CD4-positive, alpha-beta memory T cell (primary cell): ENCODE data around the gene C4A. TPM values are rescaled to one million over a fixed set of nuclear protein-coding genes. Genes with fewer than 3 reads are reported as not detected.
A peak's percentile ranks its signal among the peaks of the same experiment; 100 is the strongest.
"Not testable (repeated sequence)": the region's sequence is repeated elsewhere in the genome, so short reads cannot be mapped to it uniquely, and the experiment has no call there.

Experiments
- CTCF ChIA-PET: fragments of 350-600 bp; sonication (Branson Sonifier 250); formaldehyde crosslinking; loops from one replicate; lab custom pipeline; 2021; ENCODE audit warnings: inconsistent platforms; ENCODE audit not compliant: partially characterized antibody; lab: Charles Lee
- POLR2A ChIA-PET: fragments of 350-600 bp; sonication (Branson Sonifier 250); formaldehyde crosslinking; loops from one replicate; lab custom pipeline; 2021; ENCODE audit not compliant: partially characterized antibody; lab: Charles Lee
- DNase-seq, 5 donors: peaks; one replicate each; pipeline versions ENCODE4 v3.0.0 to v3.0.0-alpha.2; 2020 to 2022; ENCODE audit warnings: mixed read lengths in 1 of 5
- H3K27ac ChIP-seq: one replicate; pipeline ENCODE4 v1.7.0; 2013; ENCODE audit warnings: low read depth, low read length
- H3K27me3 ChIP-seq: 2 replicates; pipeline ENCODE4 v1.7.0; 2013; ENCODE audit warnings: mild to moderate bottlenecking, low read length, moderate library complexity; ENCODE audit not compliant: insufficient read depth
- H3K36me3 ChIP-seq: 2 replicates; pipeline ENCODE4 v1.7.0; 2013; ENCODE audit warnings: mild to moderate bottlenecking, low read length, moderate library complexity; ENCODE audit not compliant: insufficient read depth
- H3K4me1 ChIP-seq: 2 replicates; pipeline ENCODE4 v1.7.0; 2013; ENCODE audit warnings: mild to moderate bottlenecking, low read length, moderate library complexity; ENCODE audit not compliant: insufficient read depth
- H3K4me3 ChIP-seq, 2 donors: one replicate each; pipeline ENCODE4 v1.7.0; 2013; ENCODE audit warnings: low read length in 2 of 2, mild to moderate bottlenecking in 1 of 2
- H3K9me3 ChIP-seq, 2 donors: one replicate each; pipeline ENCODE4 v1.7.0; 2013; ENCODE audit warnings: low read length in 2 of 2, control low read depth in 1 of 2; ENCODE audit not compliant: control insufficient read depth in 1 of 2
- H3K27ac Mint-ChIP-seq, 7 donors: one replicate each; pipeline ENCODE4 v1.8.0; 2020 to 2021; ENCODE audit warnings: mixed read lengths in 7 of 7, mild to moderate bottlenecking in 6 of 7, inconsistent platforms in 3 of 7, moderate library complexity in 3 of 7
- H3K27me3 Mint-ChIP-seq, 2 donors: one replicate each; pipeline ENCODE4 v1.8.0; 2020 to 2021; ENCODE audit warnings: mixed read lengths in 2 of 2
- H3K36me3 Mint-ChIP-seq, 2 donors: one replicate each; pipeline ENCODE4 v1.8.0; 2020 to 2021; ENCODE audit warnings: mixed read lengths in 2 of 2, inconsistent platforms in 1 of 2, mild to moderate bottlenecking in 1 of 2
- H3K4me1 Mint-ChIP-seq, 4 donors: one replicate each; pipeline ENCODE4 v1.8.0; 2020 to 2021; ENCODE audit warnings: mixed read lengths in 4 of 4, mild to moderate bottlenecking in 1 of 4
- H3K4me3 Mint-ChIP-seq, 8 donors: one replicate each; pipeline ENCODE4 v1.8.0; 2020 to 2021; ENCODE audit warnings: mixed read lengths in 8 of 8, mild to moderate bottlenecking in 7 of 8, moderate library complexity in 6 of 8, inconsistent platforms in 3 of 8
- H3K9me3 Mint-ChIP-seq, 8 donors: one replicate each; pipeline ENCODE4 v1.8.0; 2020 to 2021; ENCODE audit warnings: mixed read lengths in 8 of 8, mild to moderate bottlenecking in 5 of 8, inconsistent platforms in 3 of 8, moderate library complexity in 1 of 8
- intact Hi-C: fragments of 100-400 bp; cut with micrococcal nuclease; formaldehyde crosslinking; loops from one replicate; pipeline ENCODE4 v1.15.1; 2023
- polyA plus RNA-seq, 2 donors: library from polyadenylated mRNA; unstranded; fragments of 300-500 nt; fragmentation: Illumina TruSeq; gene quantifications; one replicate each; pipeline ENCODE4 v1.2.3, GENCODE V29; 2021
- total RNA-seq, 2 experiments: library from RNA; stranded (reverse); gene quantifications; one replicate each; pipeline ENCODE4 v1.2.3, GENCODE V29; 2021

C4A gene
- total and polyA plus RNA-seq, 4 experiments from 2014 or later: 0.17 to 9.8 (median 6.7) TPM; not detected in 1

- H3K4me1 Mint-ChIP-seq, H3K9me3 Mint-ChIP-seq, DNase-seq, H3K27me3 Mint-ChIP-seq, H3K4me3 Mint-ChIP-seq, H3K36me3 ChIP-seq, H3K27ac Mint-ChIP-seq, H3K27ac ChIP-seq, H3K4me3 ChIP-seq, intact Hi-C loops, H3K27me3 ChIP-seq, CTCF ChIA-PET, POLR2A ChIA-PET, H3K4me1 ChIP-seq, H3K36me3 Mint-ChIP-seq, H3K9me3 ChIP-seq: not testable (repeated sequence)
Observed at GRCh38 chr6:31996385-31996784, 14.5 kb downstream of the C4A start.

- H3K4me1 ChIP-seq, H3K27ac Mint-ChIP-seq, DNase-seq, CTCF ChIA-PET, H3K4me3 ChIP-seq, POLR2A ChIA-PET, H3K36me3 ChIP-seq, H3K36me3 Mint-ChIP-seq, H3K27ac ChIP-seq, H3K9me3 Mint-ChIP-seq, H3K27me3 Mint-ChIP-seq, H3K4me3 Mint-ChIP-seq, H3K9me3 ChIP-seq, H3K27me3 ChIP-seq, intact Hi-C loops: not testable (repeated sequence)
- H3K4me1 Mint-ChIP-seq: peaks cover 6 to 12% (median 8%) of the 10 kb centered on the region in 4 donors
Observed at GRCh38 chr6:32002546-32003268, 20.9 kb downstream of the C4A start.

DNA sequence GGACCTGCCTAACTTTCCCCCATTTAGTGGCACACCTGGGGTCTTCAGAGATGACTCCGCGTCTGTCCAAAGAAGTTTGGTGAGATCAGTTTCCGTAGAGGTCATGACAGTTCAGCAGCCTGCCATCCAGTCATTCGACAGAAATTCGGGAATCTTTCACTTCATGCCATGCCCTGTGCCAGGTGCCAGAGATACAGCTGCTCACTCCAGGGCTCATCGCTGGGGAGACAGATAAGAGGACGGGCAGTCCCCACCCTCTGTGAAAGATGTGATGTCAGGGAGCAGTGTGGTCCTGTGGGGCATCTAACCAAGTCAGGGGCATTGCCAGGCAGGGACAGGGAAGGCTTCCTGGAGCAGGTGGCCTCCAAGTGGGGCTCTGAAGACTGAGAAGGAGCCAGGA, 21.4 kb downstream of the C4A start:
- H3K9me3 Mint-ChIP-seq, H3K4me1 ChIP-seq, H3K36me3 ChIP-seq, POLR2A ChIA-PET, H3K27me3 ChIP-seq, DNase-seq, intact Hi-C loops, H3K36me3 Mint-ChIP-seq, H3K4me3 ChIP-seq, H3K27me3 Mint-ChIP-seq, H3K9me3 ChIP-seq, H3K4me3 Mint-ChIP-seq, CTCF ChIA-PET, H3K27ac Mint-ChIP-seq, H3K27ac ChIP-seq: not testable (repeated sequence)
- H3K4me1 Mint-ChIP-seq: peaks cover 6 to 12% (median 8%) of the 10 kb centered on the region in 4 donors

- Mint-ChIP-seq H3K4me1 (peaks cover 6 to 12% (median 8%) of the 10 kb centered on the region in 4 donors), H3K27ac (peak overlapping the region in 1 of 7 donors; percentile 29)
- H3K27me3 ChIP-seq, H3K27me3 Mint-ChIP-seq, H3K36me3 ChIP-seq, H3K4me3 ChIP-seq, H3K27ac ChIP-seq, H3K36me3 Mint-ChIP-seq, H3K4me3 Mint-ChIP-seq, H3K9me3 ChIP-seq, DNase-seq, intact Hi-C loops, POLR2A ChIA-PET, H3K4me1 ChIP-seq, H3K9me3 Mint-ChIP-seq: not testable (repeated sequence)
- CTCF ChIA-PET: interaction anchor here (1.4 kb wide), 1 partner anchor 52 kb away, joined by 4 read pairs; no protein-coding TSS in a partner anchor
Observed at GRCh38 chr6:32004393-32004792, 22.5 kb downstream of the C4A start.

GRCh38 chr6:32004864-32005537, 23.1 kb downstream of the C4A start:
- H3K9me3 ChIP-seq, H3K27ac ChIP-seq, H3K27me3 Mint-ChIP-seq, H3K36me3 ChIP-seq, H3K36me3 Mint-ChIP-seq, intact Hi-C loops, H3K4me3 ChIP-seq, H3K9me3 Mint-ChIP-seq, H3K4me1 ChIP-seq, H3K27me3 ChIP-seq: not testable (repeated sequence)
- DNase-seq: peak in 1 of 5 donors; percentile 11
- Mint-ChIP-seq H3K27ac (peak overlapping the region; percentile 3 to 85 (median 57)), H3K4me1 (peaks cover 6 to 12% (median 8%) of the 10 kb centered on the region in 4 donors), H3K4me3 (peak overlapping the region in 3 of 8 donors; percentile 40 to 68 (median 59))
- CTCF ChIA-PET: interaction anchor here (1.4 kb wide), 1 partner anchor 52 kb away, joined by 4 read pairs; no protein-coding TSS in a partner anchor
- POLR2A ChIA-PET: interaction anchor here (1.1 kb wide), 1 partner anchor 47 kb away, joined by 4 read pairs; the partner anchor contains the start of genes NELFE and SKIC2

DNA sequence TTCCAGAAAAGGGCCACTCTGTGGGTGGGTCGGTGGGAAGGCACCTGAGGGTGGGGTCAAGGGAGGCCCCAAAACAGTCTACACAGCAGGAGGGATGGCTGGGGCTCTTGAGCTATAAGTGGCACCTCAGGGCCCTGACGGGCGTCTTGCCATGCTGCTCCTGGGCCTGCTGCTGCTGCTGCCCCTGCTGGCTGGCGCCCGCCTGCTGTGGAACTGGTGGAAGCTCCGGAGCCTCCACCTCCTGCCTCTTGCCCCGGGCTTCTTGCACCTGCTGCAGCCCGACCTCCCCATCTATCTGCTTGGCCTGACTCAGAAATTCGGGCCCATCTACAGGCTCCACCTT, 23.7 kb downstream of the C4A start:
- H3K27me3 Mint-ChIP-seq, H3K4me3 Mint-ChIP-seq, H3K27me3 ChIP-seq, H3K9me3 Mint-ChIP-seq, intact Hi-C loops, H3K4me1 ChIP-seq, H3K27ac ChIP-seq, H3K36me3 Mint-ChIP-seq, H3K9me3 ChIP-seq, H3K4me3 ChIP-seq, H3K36me3 ChIP-seq: not testable (repeated sequence)
- POLR2A ChIA-PET: interaction anchor here (1.1 kb wide), 1 partner anchor 47 kb away, joined by 4 read pairs; the partner anchor contains the start of genes NELFE and SKIC2
- peak in 1 of 5 donors; percentile 24 for DNase-seq
- CTCF ChIA-PET: interaction anchor here (1.4 kb wide), 1 partner anchor 53 kb away, joined by 4 read pairs; no protein-coding TSS in a partner anchor
- peak overlapping the region in 2 of 7 donors; percentile 69 to 85 for H3K27ac Mint-ChIP-seq
- peaks cover 6 to 12% (median 8%) of the 10 kb centered on the region in 4 donors for H3K4me1 Mint-ChIP-seq

GRCh38 chr6:32005991-32006529, 24.2 kb downstream of the C4A start:
- H3K36me3 ChIP-seq, H3K36me3 Mint-ChIP-seq, H3K4me3 ChIP-seq, H3K27ac Mint-ChIP-seq, H3K4me3 Mint-ChIP-seq, DNase-seq, H3K9me3 Mint-ChIP-seq, intact Hi-C loops, H3K9me3 ChIP-seq, H3K27me3 Mint-ChIP-seq, H3K27me3 ChIP-seq, H3K27ac ChIP-seq, H3K4me1 ChIP-seq: not testable (repeated sequence)
- CTCF ChIA-PET: interaction anchor here (1.4 kb wide), 1 partner anchor 53 kb away, joined by 4 read pairs; no protein-coding TSS in a partner anchor
- POLR2A ChIA-PET: interaction anchor here (0.5 to 1.1 kb wide), 2 partner anchors 48 to 180 kb away, joined by 3 to 4 read pairs; partner anchors contain the start of genes NELFE and SKIC2
- H3K4me1 Mint-ChIP-seq: peaks cover 6 to 12% (median 8%) of the 10 kb centered on the region in 4 donors
